ENCODE data around the gene FAM161A. TPM values are rescaled to one million over a fixed set of nuclear protein-coding genes. Genes with fewer than 3 reads are reported as not detected.
"Not testable (repeated sequence)": the region's sequence is repeated elsewhere in the genome, so short reads cannot be mapped to it uniquely, and the experiment has no call there.

Gene FAM161A
- total and polyA plus RNA-seq, 2 experiments from 2014 or later: 16.2 to 27.4 TPM

DNA sequence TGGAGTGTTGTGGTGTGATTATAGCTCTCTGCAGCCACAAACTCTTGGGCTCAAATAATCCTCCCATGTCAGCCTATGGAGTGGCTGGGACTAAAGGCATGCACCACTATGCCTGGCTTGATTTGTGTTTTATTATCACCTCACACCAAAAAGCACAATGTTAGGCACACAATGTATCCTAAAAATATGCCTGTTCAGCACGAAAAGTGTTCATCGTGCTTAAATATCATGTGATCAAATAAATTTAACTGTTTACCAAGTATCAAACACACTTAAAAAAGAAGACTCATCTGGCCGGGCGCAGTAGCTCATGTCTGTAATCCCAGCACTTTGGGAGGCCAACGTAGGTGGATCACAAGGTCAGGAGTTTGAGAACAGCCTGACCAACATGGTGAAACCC lies 29.0 kb upstream of the FAM161A start (continued):
- no peak for TF ChIP-seq EZH2 (IDR thresholded peaks at IDR 0.05; ENCODE audit: low read depth, unreplicated experiment)
- TF ChIP-seq STAT1 (IDR thresholded peaks at IDR 0.05; ENCODE audit: unreplicated experiment): no peak
- TF ChIP-seq CREB1 (CRISPR knock-in tag; IDR thresholded peaks at IDR 0.05; ENCODE audit: low read depth): no peak

DNA sequence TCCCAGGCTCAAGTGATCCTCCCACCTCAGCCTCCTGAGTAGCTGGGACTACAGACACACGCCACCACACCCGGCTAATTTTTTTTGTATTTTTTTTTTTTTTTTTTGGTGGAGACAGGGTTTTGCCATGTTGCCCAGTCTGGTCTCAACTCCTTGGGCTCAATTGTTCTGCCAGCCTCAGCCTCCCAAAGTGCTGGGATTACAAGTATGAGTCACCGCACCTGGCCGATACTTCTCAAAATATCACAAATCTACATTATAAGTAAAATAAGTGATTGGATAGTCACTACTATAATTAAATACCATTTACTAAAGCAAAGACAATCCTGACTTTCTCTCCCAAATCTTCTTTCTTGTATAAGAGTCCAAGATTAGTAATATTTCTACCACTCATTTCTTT lies 25.5 kb upstream of the FAM161A start:
- Histone ChIP-seq H3K36me3 (ENCODE audit: insufficient read depth) (peaks cover 93% of the 10 kb centered on the region), H4K20me1 (replicated peaks; ENCODE audit: insufficient read depth) (peaks cover 38% of the 10 kb centered on the region), H3K79me2 (replicated peaks; ENCODE audit: insufficient read depth) (peaks cover 64% of the 10 kb centered on the region)
- not testable (repeated sequence) for H3K4me3 ChIP-seq; H3K9me3 Mint-ChIP-seq; H3K27me3 ChIP-seq (ENCODE audit: insufficient read depth); H3K27ac ChIP-seq (ENCODE audit: low read depth); H2AFZ ChIP-seq; H3K4me1 Mint-ChIP-seq; DNase-seq (ENCODE audit: low spot score); H3K4me3 Mint-ChIP-seq; H3K9me2 ChIP-seq (ENCODE audit: insufficient read depth); H3K27ac Mint-ChIP-seq; ATAC-seq; H3F3A ChIP-seq (replicated peaks; ENCODE audit: low read depth); H3K27me3 Mint-ChIP-seq (ENCODE audit: insufficient read depth, low read depth, poor library complexity); H3K4me1 ChIP-seq (ENCODE audit: insufficient read depth); H3K4me2 ChIP-seq
- H3K36me3 Mint-ChIP-seq (ENCODE audit: low read depth): peaks cover 95% of the 10 kb centered on the region

DNA sequence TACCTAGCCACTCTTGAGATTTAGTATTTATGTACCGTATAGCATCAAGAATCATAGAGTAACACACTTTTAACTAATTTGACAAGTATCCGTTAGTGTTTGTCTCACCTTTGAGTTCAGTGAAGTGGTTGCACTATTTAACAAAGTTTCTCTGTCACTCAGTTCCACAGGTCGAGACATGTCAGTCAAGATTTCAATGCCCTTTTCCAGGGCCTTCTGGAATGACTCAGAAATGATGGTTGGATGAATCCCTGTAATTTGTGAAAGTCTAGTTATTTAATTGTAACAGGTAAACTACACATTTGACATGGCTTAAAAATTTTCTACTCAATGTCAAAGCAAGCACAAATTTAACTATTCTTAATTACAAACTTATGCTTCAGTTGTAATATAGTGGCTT lies 24.9 kb upstream of the FAM161A start:
- Mint-ChIP-seq H3K4me1 (no peaks in the 10 kb centered on the region), H3K9me3 (no peaks in the 10 kb centered on the region), H3K27me3 (ENCODE audit: insufficient read depth, low read depth, poor library complexity) (peaks cover 2% of the 10 kb centered on the region), H3K36me3 (ENCODE audit: low read depth) (peaks cover 95% of the 10 kb centered on the region), H3K4me3 (no peak overlapping the region), H3K27ac (no peak overlapping the region)
- Histone ChIP-seq H3K9me2 (ENCODE audit: insufficient read depth) (no peaks in the 10 kb centered on the region), H3K36me3 (ENCODE audit: insufficient read depth) (peaks cover 93% of the 10 kb centered on the region), H3K4me1 (ENCODE audit: insufficient read depth) (no peaks in the 10 kb centered on the region), H3K79me2 (replicated peaks; ENCODE audit: insufficient read depth) (peaks cover 64% of the 10 kb centered on the region), H2AFZ (no peak overlapping the region), H3K4me2 (no peak overlapping the region), H4K20me1 (replicated peaks; ENCODE audit: insufficient read depth) (peaks cover 34% of the 10 kb centered on the region), H3F3A (replicated peaks; ENCODE audit: low read depth) (peaks cover 5% of the 10 kb centered on the region; the same call in 1 of the 2 replicates), H3K4me3 (no peak overlapping the region), H3K27ac (ENCODE audit: low read depth) (no peak overlapping the region; the same call in 1 of the 2 replicates), H3K27me3 (ENCODE audit: insufficient read depth) (no peaks in the 10 kb centered on the region)
- no peak for DNase-seq (ENCODE audit: low spot score)
- no peak for ATAC-seq
- TF ChIP-seq EZH2phosphoT487 (IDR thresholded peaks at IDR 0.05; ENCODE audit: unreplicated experiment): no peak
- TF ChIP-seq EZH2 (IDR thresholded peaks at IDR 0.05; ENCODE audit: low read depth, unreplicated experiment): no peak
- TF ChIP-seq, protein P1, sequence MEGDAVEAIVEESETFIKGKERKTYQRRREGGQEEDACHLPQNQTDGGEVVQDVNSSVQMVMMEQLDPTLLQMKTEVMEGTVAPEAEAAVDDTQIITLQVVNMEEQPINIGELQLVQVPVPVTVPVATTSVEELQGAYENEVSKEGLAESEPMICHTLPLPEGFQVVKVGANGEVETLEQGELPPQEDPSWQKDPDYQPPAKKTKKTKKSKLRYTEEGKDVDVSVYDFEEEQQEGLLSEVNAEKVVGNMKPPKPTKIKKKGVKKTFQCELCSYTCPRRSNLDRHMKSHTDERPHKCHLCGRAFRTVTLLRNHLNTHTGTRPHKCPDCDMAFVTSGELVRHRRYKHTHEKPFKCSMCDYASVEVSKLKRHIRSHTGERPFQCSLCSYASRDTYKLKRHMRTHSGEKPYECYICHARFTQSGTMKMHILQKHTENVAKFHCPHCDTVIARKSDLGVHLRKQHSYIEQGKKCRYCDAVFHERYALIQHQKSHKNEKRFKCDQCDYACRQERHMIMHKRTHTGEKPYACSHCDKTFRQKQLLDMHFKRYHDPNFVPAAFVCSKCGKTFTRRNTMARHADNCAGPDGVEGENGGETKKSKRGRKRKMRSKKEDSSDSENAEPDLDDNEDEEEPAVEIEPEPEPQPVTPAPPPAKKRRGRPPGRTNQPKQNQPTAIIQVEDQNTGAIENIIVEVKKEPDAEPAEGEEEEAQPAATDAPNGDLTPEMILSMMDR (conservative IDR thresholded peaks at IDR 0.05; ENCODE audit: low read depth in 2 of 2): no peak
- TF ChIP-seq CREB1 (CRISPR knock-in tag; IDR thresholded peaks at IDR 0.05; ENCODE audit: low read depth): no peak
- TF ChIP-seq STAT1 (IDR thresholded peaks at IDR 0.05; ENCODE audit: unreplicated experiment): no peak
- no peak for TF ChIP-seq ZNF114 (CRISPR knock-in tag; IDR thresholded peaks at IDR 0.05)
- TF ChIP-seq, protein P2, sequence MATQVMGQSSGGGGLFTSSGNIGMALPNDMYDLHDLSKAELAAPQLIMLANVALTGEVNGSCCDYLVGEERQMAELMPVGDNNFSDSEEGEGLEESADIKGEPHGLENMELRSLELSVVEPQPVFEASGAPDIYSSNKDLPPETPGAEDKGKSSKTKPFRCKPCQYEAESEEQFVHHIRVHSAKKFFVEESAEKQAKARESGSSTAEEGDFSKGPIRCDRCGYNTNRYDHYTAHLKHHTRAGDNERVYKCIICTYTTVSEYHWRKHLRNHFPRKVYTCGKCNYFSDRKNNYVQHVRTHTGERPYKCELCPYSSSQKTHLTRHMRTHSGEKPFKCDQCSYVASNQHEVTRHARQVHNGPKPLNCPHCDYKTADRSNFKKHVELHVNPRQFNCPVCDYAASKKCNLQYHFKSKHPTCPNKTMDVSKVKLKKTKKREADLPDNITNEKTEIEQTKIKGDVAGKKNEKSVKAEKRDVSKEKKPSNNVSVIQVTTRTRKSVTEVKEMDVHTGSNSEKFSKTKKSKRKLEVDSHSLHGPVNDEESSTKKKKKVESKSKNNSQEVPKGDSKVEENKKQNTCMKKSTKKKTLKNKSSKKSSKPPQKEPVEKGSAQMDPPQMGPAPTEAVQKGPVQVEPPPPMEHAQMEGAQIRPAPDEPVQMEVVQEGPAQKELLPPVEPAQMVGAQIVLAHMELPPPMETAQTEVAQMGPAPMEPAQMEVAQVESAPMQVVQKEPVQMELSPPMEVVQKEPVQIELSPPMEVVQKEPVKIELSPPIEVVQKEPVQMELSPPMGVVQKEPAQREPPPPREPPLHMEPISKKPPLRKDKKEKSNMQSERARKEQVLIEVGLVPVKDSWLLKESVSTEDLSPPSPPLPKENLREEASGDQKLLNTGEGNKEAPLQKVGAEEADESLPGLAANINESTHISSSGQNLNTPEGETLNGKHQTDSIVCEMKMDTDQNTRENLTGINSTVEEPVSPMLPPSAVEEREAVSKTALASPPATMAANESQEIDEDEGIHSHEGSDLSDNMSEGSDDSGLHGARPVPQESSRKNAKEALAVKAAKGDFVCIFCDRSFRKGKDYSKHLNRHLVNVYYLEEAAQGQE (IDR thresholded peaks at IDR 0.05; ENCODE audit: unreplicated experiment): no peak
- TF ChIP-seq JUNB (IDR thresholded peaks at IDR 0.05; ENCODE audit: unreplicated experiment): no peak
- TF ChIP-seq, protein P3, sequence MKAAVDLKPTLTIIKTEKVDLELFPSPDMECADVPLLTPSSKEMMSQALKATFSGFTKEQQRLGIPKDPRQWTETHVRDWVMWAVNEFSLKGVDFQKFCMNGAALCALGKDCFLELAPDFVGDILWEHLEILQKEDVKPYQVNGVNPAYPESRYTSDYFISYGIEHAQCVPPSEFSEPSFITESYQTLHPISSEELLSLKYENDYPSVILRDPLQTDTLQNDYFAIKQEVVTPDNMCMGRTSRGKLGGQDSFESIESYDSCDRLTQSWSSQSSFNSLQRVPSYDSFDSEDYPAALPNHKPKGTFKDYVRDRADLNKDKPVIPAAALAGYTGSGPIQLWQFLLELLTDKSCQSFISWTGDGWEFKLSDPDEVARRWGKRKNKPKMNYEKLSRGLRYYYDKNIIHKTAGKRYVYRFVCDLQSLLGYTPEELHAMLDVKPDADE (IDR thresholded peaks at IDR 0.05): no peak
- TF ChIP-seq POLR2AphosphoS5 (IDR thresholded peaks at IDR 0.05; ENCODE audit: low read depth): no peak
